ENCODE data around the gene OSBPL6.

The OSBPL6 gene

GRCh38 chr2:178199334-178199733, 5.0 kb downstream of the OSBPL6 start:
- TF ChIP-seq CTCF (IDR thresholded peaks at IDR 0.05) (no peak), ZFX (IDR thresholded peaks at IDR 0.05; ENCODE audit: borderline replicate concordance) (no peak)

GRCh38 chr2:178200331-178200730, 6.0 kb downstream of the OSBPL6 start:
- no peak overlapping the region for H3K27ac ChIP-seq
- TF ChIP-seq CTCF (IDR thresholded peaks at IDR 0.05) (no peak), ZFX (IDR thresholded peaks at IDR 0.05; ENCODE audit: borderline replicate concordance) (no peak)

More at GRCh38 chr2:178199334-178199733, 5.0 kb downstream of the OSBPL6 start:
- H3K27ac ChIP-seq: no peak overlapping the region

GRCh38 chr2:178202927-178203326, 8.6 kb downstream of the OSBPL6 start:
- H3K27ac ChIP-seq: no peak overlapping the region
- TF ChIP-seq CTCF (IDR thresholded peaks at IDR 0.05): no peak
- TF ChIP-seq ZFX (IDR thresholded peaks at IDR 0.05; ENCODE audit: borderline replicate concordance): no peak

GRCh38 chr2:178204977-178205376, 10.7 kb downstream of the OSBPL6 start:
- H3K27ac ChIP-seq: no peak overlapping the region
- no peak for TF ChIP-seq CTCF (IDR thresholded peaks at IDR 0.05)
- no peak for TF ChIP-seq ZFX (IDR thresholded peaks at IDR 0.05; ENCODE audit: borderline replicate concordance)

GRCh38 chr2:178205853-178206521, 11.7 kb downstream of the OSBPL6 start:
- no peak overlapping the region for H3K27ac ChIP-seq

GRCh38 chr2:178208336-178208735, 14.0 kb downstream of the OSBPL6 start:
- H3K27ac ChIP-seq: no peak overlapping the region
- no peak for TF ChIP-seq ZFX (IDR thresholded peaks at IDR 0.05; ENCODE audit: borderline replicate concordance)
- no peak for TF ChIP-seq CTCF (IDR thresholded peaks at IDR 0.05)

More at GRCh38 chr2:178205853-178206521, 11.7 kb downstream of the OSBPL6 start:
- TF ChIP-seq ZFX (IDR thresholded peaks at IDR 0.05; ENCODE audit: borderline replicate concordance) (no peak), CTCF (IDR thresholded peaks at IDR 0.05) (no peak)

GRCh38 chr2:178208817-178209216, 14.5 kb downstream of the OSBPL6 start:
- no peak for TF ChIP-seq ZFX (IDR thresholded peaks at IDR 0.05; ENCODE audit: borderline replicate concordance)
- TF ChIP-seq CTCF (IDR thresholded peaks at IDR 0.05): peak; percentile 18
- no peak overlapping the region for H3K27ac ChIP-seq

Data from 22Rv1 (cell line).